A549 (cell line): Measurements from ENCODE around the gene KRT79. TPM values are rescaled to one million over a fixed set of nuclear protein-coding genes. Genes with fewer than 3 reads are reported as not detected.

Source experiments
- ATAC-seq, 2 experiments: fragments of 200-7000 bp in 1 of 2; fragments of >200 bp in 1 of 2; cut with Nextera tagmentation in 1 of 2; cut with Tn5 transposase in 1 of 2; 3 replicates each; pipeline versions ENCODE4 v1.8.0 to v1.9.1; 2018 to 2020; ENCODE audit warnings: mild to moderate bottlenecking in 1 of 2, moderate library complexity in 1 of 2
- CTCF ChIA-PET: fragments of 300-600 bp; sonication (Branson Sonifier 250); formaldehyde crosslinking; extraction: SDS; loops from one replicate; lab custom pipeline; 2021; ENCODE audit warnings: antibody characterized with exemption, inconsistent platforms; lab: Yijun Ruan, JAX
- POLR2A ChIA-PET: fragments of 350-600 bp; formaldehyde crosslinking; extraction: SDS; loops from one replicate; lab custom pipeline; 2021; ENCODE audit warnings: antibody characterized with exemption, inconsistent platforms; lab: Yijun Ruan, JAX
- DNase-seq, 2 experiments: peaks; one replicate each; pipeline versions ENCODE4 v3.0.0 to v3.0.0-alpha.2; 2011 to 2016; ENCODE audit warnings: low read depth in 1 of 2, low spot score in 1 of 2
- FAIRE-seq: peaks from 2 replicates; lab custom pipeline; 2011; peaks lifted over from hg19 to GRCh38; lab: Jason Lieb, UNC
- H3K27ac ChIP-seq, 2 experiments: fragments of >200 bp; sonication (Bioruptor Twin); formaldehyde crosslinking; 3 replicates each; pipeline ENCODE4 v1.5.1; 2016 to 2017
- H3K4me1 ChIP-seq: fragments of >200 bp; sonication (Bioruptor Twin); formaldehyde crosslinking; 3 replicates; pipeline ENCODE4 v1.6.1; 2016
- H3K4me2 ChIP-seq: fragments of >200 bp; sonication (Bioruptor Twin); formaldehyde crosslinking; 3 replicates; pipeline ENCODE4 v1.6.1; 2016
- H3K4me3 ChIP-seq: fragments of >200 bp; sonication (Bioruptor Twin); formaldehyde crosslinking; 3 replicates; pipeline ENCODE4 v1.5.1; 2016
- H3K9me3 ChIP-seq: fragments of >200 bp; sonication (Bioruptor Twin); formaldehyde crosslinking; 3 replicates; pipeline ENCODE4 v1.6.1; 2016
- BCL3 ChIP-seq: fragments of >200 bp; sonication (Bioruptor Twin); formaldehyde crosslinking; IDR thresholded peaks from 3 replicates; pipeline ENCODE4 v1.6.1; 2016
- BHLHE40 ChIP-seq: IDR thresholded peaks from 2 replicates; pipeline ENCODE4 v1.6.1; 2012; ENCODE audit warnings: low read depth, low read length, inconsistent platforms
- CBX8 ChIP-seq: fragments of 200-600 bp; sonication (generic); IDR thresholded peaks from 2 replicates; pipeline ENCODE4 v1.6.1; 2016
- CHD4 ChIP-seq: fragments of 200-600 bp; sonication (generic); IDR thresholded peaks from 2 replicates; pipeline ENCODE4 v1.6.1; 2016; ENCODE audit warnings: antibody characterized with exemption, mild to moderate bottlenecking, borderline replicate concordance
- EHF ChIP-seq: fragments of 250-450 bp; sonication (Bioruptor Pico); IDR thresholded peaks from 2 replicates; pipeline ENCODE4 v1.5.0; 2020; ENCODE audit warnings: mild to moderate bottlenecking
- EHMT2 ChIP-seq: fragments of 200-600 bp; sonication (generic); IDR thresholded peaks from 2 replicates; pipeline ENCODE4 v1.6.1; 2016; ENCODE audit warnings: antibody characterized with exemption, low read depth, mild to moderate bottlenecking, moderate library complexity
- FOSB ChIP-seq: fragments of 250-450 bp; sonication (Bioruptor Pico); IDR thresholded peaks from 2 replicates; pipeline ENCODE4 v1.5.0; 2020; ENCODE audit warnings: mild to moderate bottlenecking, moderate library complexity
- FOXS1 ChIP-seq: fragments of 250-450 bp; sonication (Bioruptor Pico); IDR thresholded peaks from 2 replicates; pipeline ENCODE4 v1.5.0; 2020; ENCODE audit warnings: mild to moderate bottlenecking, moderate library complexity
- HDAC2 ChIP-seq: fragments of 200-600 bp; sonication (generic); IDR thresholded peaks from 2 replicates; pipeline ENCODE4 v1.6.1; 2016
- HEYL ChIP-seq: fragments of 250-450 bp; sonication (Bioruptor Pico); IDR thresholded peaks from 2 replicates; pipeline ENCODE4 v1.8.0; 2021; ENCODE audit warnings: mild to moderate bottlenecking, moderate library complexity
- HMGXB4 ChIP-seq: fragments of 250-450 bp; sonication (Bioruptor Pico); IDR thresholded peaks from 2 replicates; pipeline ENCODE4 v1.5.0; 2021; ENCODE audit warnings: mild to moderate bottlenecking, moderate library complexity, borderline replicate concordance
- HOXA7 ChIP-seq: fragments of 250-450 bp; sonication (Bioruptor Pico); IDR thresholded peaks from 2 replicates; pipeline ENCODE4 v1.5.0; 2020; ENCODE audit warnings: mild to moderate bottlenecking, moderate library complexity
- HOXB5 ChIP-seq: fragments of 250-450 bp; sonication (Bioruptor Pico); IDR thresholded peaks from 2 replicates; pipeline ENCODE4 v1.5.0; 2020; ENCODE audit warnings: mild to moderate bottlenecking, moderate library complexity
- JUN ChIP-seq, 2 experiments: fragments of >200 bp; sonication (Bioruptor Twin); formaldehyde crosslinking; IDR thresholded peaks; 2 replicates in 1 of 2; 3 replicates in 1 of 2; pipeline ENCODE4 v1.6.1; 2016 to 2017
- KDM5A ChIP-seq: fragments of 200-600 bp; sonication (generic); IDR thresholded peaks from 2 replicates; pipeline ENCODE4 v1.6.1; 2016; ENCODE audit warnings: antibody characterized with exemption, mild to moderate bottlenecking
- MYC ChIP-seq: IDR thresholded peaks from 2 replicates; pipeline ENCODE4 v1.6.1; 2012; ENCODE audit warnings: mild to moderate bottlenecking, inconsistent platforms, low read length, improper control_type of control experiment, borderline replicate concordance
- PBX3 ChIP-seq: IDR thresholded peaks from 2 replicates; pipeline ENCODE4 v1.6.1; 2012
- PHF8 ChIP-seq: fragments of 200-600 bp; sonication (generic); IDR thresholded peaks from 2 replicates; pipeline ENCODE4 v1.6.1; 2016; ENCODE audit warnings: low read depth, mild to moderate bottlenecking, antibody characterized with exemption, moderate library complexity, borderline replicate concordance
- POLR2A ChIP-seq: IDR thresholded peaks from 2 replicates; pipeline ENCODE4 v1.6.1; 2012; ENCODE audit warnings: mild to moderate bottlenecking, low read length
- POLR2AphosphoS2 ChIP-seq: conservative IDR thresholded peaks from 2 replicates; pipeline ENCODE4 v1.6.1; 2012; ENCODE audit warnings: low read length, improper control_type of control experiment, inconsistent platforms
- RCOR1 ChIP-seq: fragments of 150-350 bp; IDR thresholded peaks from 2 replicates; pipeline ENCODE4 v1.6.1; 2014; ENCODE audit warnings: antibody characterized with exemption, low read length, low read depth
- RFX5 ChIP-seq: fragments of 450-650 bp; IDR thresholded peaks from 2 replicates; pipeline ENCODE4 v1.7.1; 2014; ENCODE audit warnings: antibody characterized with exemption, mild to moderate bottlenecking, moderate library complexity
- SREBF2 ChIP-seq: fragments of 450-650 bp; IDR thresholded peaks from 2 replicates; pipeline ENCODE4 v1.6.1; 2014; ENCODE audit warnings: mild to moderate bottlenecking, moderate library complexity
- TFCP2L1 ChIP-seq: fragments of 250-450 bp; sonication (Bioruptor Pico); IDR thresholded peaks from 2 replicates; pipeline ENCODE4 v1.5.0; 2021; ENCODE audit warnings: mild to moderate bottlenecking
- TP53 ChIP-seq: fragments of 250-450 bp; sonication (Bioruptor Pico); IDR thresholded peaks from 2 replicates; pipeline ENCODE4 v1.5.0; 2021; ENCODE audit warnings: mild to moderate bottlenecking, moderate library complexity
- ZC3H11A ChIP-seq: fragments of 450-650 bp; IDR thresholded peaks from 2 replicates; pipeline ENCODE4 v1.6.1; 2014; ENCODE audit warnings: antibody characterized with exemption, mild to moderate bottlenecking
- ZFP36 ChIP-seq: fragments of 450-650 bp; IDR thresholded peaks from 2 replicates; pipeline ENCODE4 v1.6.1; 2014; ENCODE audit warnings: borderline replicate concordance; ENCODE audit not compliant: partially characterized antibody
- ZNF302 ChIP-seq: fragments of 250-450 bp; sonication (Bioruptor Pico); IDR thresholded peaks from 2 replicates; pipeline ENCODE4 v1.9.0; 2021; ENCODE audit warnings: inconsistent platforms, mild to moderate bottlenecking, moderate library complexity
- ZSCAN20 ChIP-seq: fragments of 250-450 bp; sonication (Bioruptor Pico); IDR thresholded peaks from 2 replicates; pipeline ENCODE4 v1.8.0; 2022; ENCODE audit warnings: mild to moderate bottlenecking, moderate library complexity
- WGBS: methylation state at CpG from one replicate; pipeline ENCODE4 v1.1.6; 2017; ENCODE audit errors: missing lambda C conversion rate; 5-methylcytosine and 5-hydroxymethylcytosine counted together
- polyA plus RNA-seq, 4 experiments: library from polyadenylated mRNA; depleted of rRNA in 3 of 4; stranded (reverse); fragments of >200 nt; fragmentation: RNase III in 1 of 4; extraction: RNeasy Plus Mini Kit Qiagen cat#74134 plus additional on column Dnase treatment in 1 of 4; gene quantifications; 2 replicates in 3 of 4; 3 replicates in 1 of 4; pipeline ENCODE4 v1.2.3, GENCODE V29; 2011 to 2017
- TF ChIP-seq, protein P1 (sequence below): IDR thresholded peaks from 2 replicates; pipeline ENCODE4 v1.6.1; 2012
- TF ChIP-seq, protein P2 (sequence below): fragments of 450-650 bp; IDR thresholded peaks from 2 replicates; pipeline ENCODE4 v1.6.1; 2014; ENCODE audit warnings: antibody characterized with exemption
- TF ChIP-seq, protein P3 (sequence below): fragments of >200 bp; sonication (Bioruptor Twin); formaldehyde crosslinking; IDR thresholded peaks from 2 replicates; pipeline ENCODE4 v1.6.1; 2016

The KRT79 gene
- polyA plus RNA-seq, 2 of the 4 experiments (the other 2 are of a cell fraction), result 0.05 TPM; not detected in 1

DNA sequence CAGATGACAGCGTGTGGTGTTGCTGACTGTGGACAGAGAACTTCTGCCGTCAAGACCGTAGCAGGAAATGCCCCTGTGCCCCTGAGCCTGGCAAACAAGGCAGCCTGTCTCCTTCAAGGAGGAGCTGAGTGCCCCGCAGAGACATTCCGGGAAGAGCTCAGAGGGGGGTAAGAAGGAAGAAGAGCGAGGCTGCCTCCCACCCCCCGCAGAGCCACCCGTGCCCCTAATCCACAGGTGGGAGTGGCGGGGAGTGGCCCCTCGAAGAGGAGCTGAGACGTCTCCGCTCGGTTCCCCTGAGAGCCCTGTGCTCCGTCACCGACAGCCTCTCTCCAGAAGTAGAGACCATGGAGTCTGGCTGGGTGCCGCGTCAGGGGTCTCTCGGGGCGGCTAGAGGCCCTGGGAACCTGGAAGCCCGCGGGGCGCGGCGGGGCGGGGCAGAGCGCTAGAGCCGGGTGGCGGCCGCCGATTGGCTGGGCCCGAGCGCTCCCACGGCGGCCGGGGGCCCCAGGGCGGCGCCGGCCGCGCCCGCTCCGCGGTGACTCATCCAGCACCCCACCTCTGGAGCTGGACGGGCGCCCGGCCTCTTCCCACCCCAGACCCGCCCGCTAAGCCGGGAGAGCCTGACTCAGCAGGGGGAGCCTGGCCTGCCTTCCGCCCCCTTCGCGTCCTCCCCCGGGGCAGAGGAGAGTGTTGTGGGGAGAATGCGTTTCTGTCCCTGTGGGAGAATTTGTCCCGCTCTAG lies 39.9 kb upstream of the KRT79 start (continued):
- TF ChIP-seq POLR2AphosphoS2 (no peak), EHMT2 (no peak), BCL3 (0 out of 3 replicates have a peak, but pooled peaks have one; percentile 28), MYC (peak; percentile 64; the same call in 1 of the 2 replicates), CHD4 (no peak), ZC3H11A (no peak), BHLHE40 (peak; percentile 47; the same call in 1 of the 2 replicates), ZFP36 (no peak), HOXB5 (CRISPR knock-in tag) (peak; percentile 72), HDAC2 (no peak), RCOR1 (no peak), POLR2A (no peak), FOSB (no peak), KDM5A (no peak), HMGXB4 (0 out of 2 replicates have a peak, but pooled peaks have one; percentile 46), PBX3 (no peak), PHF8 (no peak), SREBF2 (no peak), JUN (IDR thresholded peaks at IDR 0.05) (peak in 1 of 2 experiments; percentile 71; a peak in 3 of 5 replicates), RFX5 (no peak), TFCP2L1 (peak; percentile 58; the same call in 1 of the 2 replicates)
- TF ChIP-seq, protein P1, sequence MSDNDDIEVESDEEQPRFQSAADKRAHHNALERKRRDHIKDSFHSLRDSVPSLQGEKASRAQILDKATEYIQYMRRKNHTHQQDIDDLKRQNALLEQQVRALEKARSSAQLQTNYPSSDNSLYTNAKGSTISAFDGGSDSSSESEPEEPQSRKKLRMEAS, result peak; percentile 48; the same call in 1 of the 2 replicates
- TF ChIP-seq, protein P2, sequence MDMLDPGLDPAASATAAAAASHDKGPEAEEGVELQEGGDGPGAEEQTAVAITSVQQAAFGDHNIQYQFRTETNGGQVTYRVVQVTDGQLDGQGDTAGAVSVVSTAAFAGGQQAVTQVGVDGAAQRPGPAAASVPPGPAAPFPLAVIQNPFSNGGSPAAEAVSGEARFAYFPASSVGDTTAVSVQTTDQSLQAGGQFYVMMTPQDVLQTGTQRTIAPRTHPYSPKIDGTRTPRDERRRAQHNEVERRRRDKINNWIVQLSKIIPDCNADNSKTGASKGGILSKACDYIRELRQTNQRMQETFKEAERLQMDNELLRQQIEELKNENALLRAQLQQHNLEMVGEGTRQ, result no peak
- TF ChIP-seq, protein P3, sequence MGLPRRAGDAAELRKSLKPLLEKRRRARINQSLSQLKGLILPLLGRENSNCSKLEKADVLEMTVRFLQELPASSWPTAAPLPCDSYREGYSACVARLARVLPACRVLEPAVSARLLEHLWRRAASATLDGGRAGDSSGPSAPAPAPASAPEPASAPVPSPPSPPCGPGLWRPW, result no peak

DNA sequence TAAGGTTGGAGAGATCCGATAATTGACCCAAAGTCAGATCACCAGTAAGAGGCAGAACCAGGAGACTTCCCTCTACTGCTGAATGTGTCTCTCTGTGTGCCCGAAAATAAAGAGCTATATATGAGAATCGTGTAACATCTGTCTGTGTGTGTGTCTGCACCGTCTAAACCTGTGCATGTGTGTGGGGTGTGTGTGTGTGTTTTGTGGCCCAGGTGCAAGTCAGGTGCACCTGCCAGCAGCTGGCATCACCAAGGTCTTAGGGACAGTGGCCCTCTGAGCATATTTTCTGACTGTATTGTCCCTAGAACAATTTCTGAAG lies 39.4 kb upstream of the KRT79 start:
- CTCF ChIA-PET, result interaction anchor here (1.0 to 25.7 kb wide), 16 partner anchors 8 to 848 kb away, joined by 3 to 1736 read pairs (median 12); partner anchors contain the start of genes KRT84 and KRT85
- FAIRE-seq (peak; percentile 59), ATAC-seq (no peak; a peak in 1 of 6 replicates), DNase-seq (no peak)
- Histone ChIP-seq H3K27ac (peak overlapping the region; percentile 94 to 97), H3K4me3 (peak overlapping the region; percentile 36), H3K4me1 (peaks cover 93% of the 10 kb centered on the region), H3K4me2 (peak overlapping the region; percentile 72), H3K9me3 (no peaks in the 10 kb centered on the region)
- WGBS, result 25% methylated on average over 4 of the region's 4 CpGs
- TF ChIP-seq CBX8 (no peak), HOXA7 (CRISPR knock-in tag) (peak; percentile 83), HEYL (CRISPR knock-in tag) (peak; percentile 35), FOXS1 (CRISPR knock-in tag) (peak; percentile 81), ZNF302 (peak; percentile 84; the same call in 1 of the 2 replicates), TP53 (no peak), EHF (CRISPR knock-in tag) (peak; percentile 84), ZSCAN20 (CRISPR knock-in tag) (peak; percentile 75; the same call in 1 of the 2 replicates)
- POLR2A ChIA-PET, result interaction anchor here (0.8 to 2.9 kb wide), 7 partner anchors 13 to 804 kb away, joined by 3 to 28 read pairs (median 4); partner anchors contain the start of gene ATG101
